AG04449 (cell line): Measurements from ENCODE around the gene ZDHHC13.

Experiments
- CTCF ChIA-PET: fragments of 350-600 bp; formaldehyde crosslinking; extraction: SDS; loops from one replicate; lab custom pipeline; 2021; ENCODE audit warnings: antibody characterized with exemption; lab: Yijun Ruan, JAX
- POLR2A ChIA-PET: fragments of 400-600, 350-600 bp; formaldehyde crosslinking; extraction: SDS; loops from one replicate; lab custom pipeline; 2020; ENCODE audit warnings: antibody characterized with exemption, inconsistent platforms; lab: Yijun Ruan, JAX
- DNase-seq: peaks from one replicate; pipeline ENCODE4 v3.0.0-alpha.2; 2010; ENCODE audit warnings: low read depth, low spot score
- H3K4me3 ChIP-seq: 2 replicates; pipeline ENCODE4 v1.5.1; 2011; ENCODE audit warnings: low read depth, mild to moderate bottlenecking, control low read depth, low read length
- CTCF ChIP-seq: IDR thresholded peaks from one replicate; pipeline ENCODE4 v1.5.1; 2011; ENCODE audit warnings: mild to moderate bottlenecking, moderate library complexity, low read length, control low read depth, inconsistent platforms; ENCODE audit not compliant: insufficient read depth; ENCODE audit errors: missing control alignments

The ZDHHC13 gene

GRCh38 chr11:19164230-19164855 is 47.4 kb downstream of the ZDHHC13 start:
- CTCF ChIA-PET, result no interaction called here
- no peak overlapping the region for H3K4me3 ChIP-seq
- no peak for DNase-seq
- no peak for TF ChIP-seq CTCF
- POLR2A ChIA-PET, result no interaction called here

GRCh38 chr11:19164881-19165280 is 47.9 kb downstream of the ZDHHC13 start:
- no peak for TF ChIP-seq CTCF
- ChIA-PET CTCF (no interaction called here), POLR2A (no interaction called here)

GRCh38 chr11:19168090-19168489 is 51.1 kb downstream of the ZDHHC13 start:
- no peak for TF ChIP-seq CTCF
- no peak for DNase-seq
- ChIA-PET POLR2A (no interaction called here), CTCF (interaction anchor here (1.4 to 1.6 kb wide), 3 partner anchors 90 to 97 kb away, joined by 3 to 5 read pairs (median 5); no protein-coding TSS in a partner anchor)
- no peak overlapping the region for H3K4me3 ChIP-seq

More at GRCh38 chr11:19164881-19165280, 47.9 kb downstream of the ZDHHC13 start:
- H3K4me3 ChIP-seq, result no peak overlapping the region
- DNase-seq, result no peak

GRCh38 chr11:19173004-19173689 is 56.2 kb downstream of the ZDHHC13 start:
- no peak for TF ChIP-seq CTCF
- no peak for DNase-seq
- ChIA-PET POLR2A (no interaction called here), CTCF (interaction anchor here (1.7 kb wide), 1 partner anchor 96 kb away, joined by 6 read pairs; no protein-coding TSS in a partner anchor)
- H3K4me3 ChIP-seq, result no peak overlapping the region

- DNase-seq, result no peak
- TF ChIP-seq CTCF, result no peak
- ChIA-PET POLR2A (no interaction called here), CTCF (interaction anchor here (1.7 kb wide), 1 partner anchor 97 kb away, joined by 6 read pairs; no protein-coding TSS in a partner anchor)
- H3K4me3 ChIP-seq, result no peak overlapping the region
Measured at GRCh38 chr11:19173964-19174638, 57.1 kb downstream of the ZDHHC13 start.
